Measurements from ENCODE around the gene ICAM2.
"Not testable (repeated sequence)": the region's sequence is repeated elsewhere in the genome, so short reads cannot be mapped to it uniquely, and the experiment has no call there.

The ICAM2 gene

GRCh38 chr17:63997341-63998048, 22.9 kb downstream of the ICAM2 start:
- no peak for DNase-seq (ENCODE audit: low read depth)

GRCh38 chr17:63996430-63997182, 23.8 kb downstream of the ICAM2 start:
- DNase-seq (ENCODE audit: low read depth), result no peak

- no peak for DNase-seq (ENCODE audit: low read depth)
These were observed 24.8 kb downstream of the ICAM2 start for GRCh38 chr17:63995626-63996025.

GRCh38 chr17:63993368-63993985, 27.0 kb downstream of the ICAM2 start:
- DNase-seq (ENCODE audit: low read depth), result no peak

- DNase-seq (ENCODE audit: low read depth), result no peak
These were observed 28.8 kb downstream of the ICAM2 start for GRCh38 chr17:63991611-63992010.

- no peak for DNase-seq (ENCODE audit: low read depth)
These were observed 30.6 kb downstream of the ICAM2 start for GRCh38 chr17:63989622-63990345.

GRCh38 chr17:63988741-63989621, 31.5 kb downstream of the ICAM2 start:
- DNase-seq (ENCODE audit: low read depth), result no peak

- DNase-seq (ENCODE audit: low read depth), result no peak
These were observed 32.3 kb downstream of the ICAM2 start for GRCh38 chr17:63988127-63988478.

GRCh38 chr17:63987221-63988126, 33.0 kb downstream of the ICAM2 start:
- no peak for DNase-seq (ENCODE audit: low read depth)

GRCh38 chr17:63986821-63987220, 33.6 kb downstream of the ICAM2 start:
- DNase-seq (ENCODE audit: low read depth), result no peak

GRCh38 chr17:63985387-63986140, 34.9 kb downstream of the ICAM2 start:
- DNase-seq (ENCODE audit: low read depth), result no peak

GRCh38 chr17:63984651-63985386, 35.6 kb downstream of the ICAM2 start:
- no peak for DNase-seq (ENCODE audit: low read depth)

GRCh38 chr17:63984236-63984635, 36.2 kb downstream of the ICAM2 start:
- DNase-seq (ENCODE audit: low read depth), result no peak

- DNase-seq (ENCODE audit: low read depth), result no peak
These were observed 37.1 kb downstream of the ICAM2 start for GRCh38 chr17:63983320-63983719.

- DNase-seq (ENCODE audit: low read depth), result not testable (repeated sequence)
These were observed 37.8 kb downstream of the ICAM2 start for GRCh38 chr17:63982641-63983040.

- no peak for DNase-seq (ENCODE audit: low read depth)
These were observed 41.9 kb downstream of the ICAM2 start for GRCh38 chr17:63978272-63979200.

- DNase-seq (ENCODE audit: low read depth), result no peak
These were observed 43.7 kb downstream of the ICAM2 start for GRCh38 chr17:63976702-63977101.

- DNase-seq (ENCODE audit: low read depth), result no peak
These were observed 44.8 kb downstream of the ICAM2 start for GRCh38 chr17:63975541-63976092.

All from stimulated activated CD8-positive, alpha-beta memory T cell treated with anti-CD3 and anti-CD28 coated beads, Interleukin-4, amount 100 ng/mL, for 24 hours (primary cell).